Stimulated activated CD8-positive, alpha-beta memory T cell treated with anti-CD3 and anti-CD28 coated beads, Interleukin-12 subunit alpha, Interleukin-12 subunit beta, amount 100 ng/mL, for 1 hour (primary cell): Measurements from ENCODE around the gene SFT2D2.
"Not testable (repeated sequence)": the region's sequence is repeated elsewhere in the genome, so short reads cannot be mapped to it uniquely, and the experiment has no call there.

Experiments
- DNase-seq: peaks from one replicate; pipeline ENCODE4 v3.0.0-alpha.2; 2020; ENCODE audit warnings: low read depth

Gene SFT2D2

GRCh38 chr1:168225476-168226190, at the start of gene SFT2D2:
Gene SFT2D2 (plus strand): TSS chr1:168226004. CDS start chr1:168226080, 76 bp downstream.
- peak; percentile 59 for DNase-seq

GRCh38 chr1:168178227-168178637, 47.6 kb upstream of the SFT2D2 start:
- no peak for DNase-seq

- peak; percentile 86 for DNase-seq
Measured at GRCh38 chr1:168178638-168179437, 47.0 kb upstream of the SFT2D2 start, which contains the start of gene TIPRL. Gene TIPRL (plus strand): TSS chr1:168178962. CDS start chr1:168179078, 116 bp downstream.

- no peak for DNase-seq
Measured at GRCh38 chr1:168179438-168180147, 46.2 kb upstream of the SFT2D2 start.

GRCh38 chr1:168180148-168180524, 45.7 kb upstream of the SFT2D2 start:
- no peak for DNase-seq

GRCh38 chr1:168181063-168181720, 44.6 kb upstream of the SFT2D2 start:
- not testable (repeated sequence) for DNase-seq

GRCh38 chr1:168187177-168187576, 38.6 kb upstream of the SFT2D2 start:
- no peak for DNase-seq

GRCh38 chr1:168190403-168190802, 35.4 kb upstream of the SFT2D2 start:
- no peak for DNase-seq

GRCh38 chr1:168195199-168196135, 30.3 kb upstream of the SFT2D2 start:
- no peak for DNase-seq

- no peak for DNase-seq
Measured at GRCh38 chr1:168199056-168199455, 26.7 kb upstream of the SFT2D2 start.

GRCh38 chr1:168202941-168203654, 22.7 kb upstream of the SFT2D2 start:
- no peak for DNase-seq

- no peak for DNase-seq
Measured at GRCh38 chr1:168206111-168206510, 19.7 kb upstream of the SFT2D2 start.

- DNase-seq: not testable (repeated sequence)
Measured at GRCh38 chr1:168207673-168208072, 18.1 kb upstream of the SFT2D2 start.

- no peak for DNase-seq
Measured at GRCh38 chr1:168210312-168210711, 15.5 kb upstream of the SFT2D2 start.

GRCh38 chr1:168213349-168213748, 12.5 kb upstream of the SFT2D2 start:
- DNase-seq: no peak

GRCh38 chr1:168216171-168216570, 9.6 kb upstream of the SFT2D2 start:
- DNase-seq: no peak

GRCh38 chr1:168217664-168218063, 8.1 kb upstream of the SFT2D2 start:
- DNase-seq: no peak

GRCh38 chr1:168218658-168219057, 7.1 kb upstream of the SFT2D2 start:
- no peak for DNase-seq

GRCh38 chr1:168220470-168220871, 5.3 kb upstream of the SFT2D2 start:
- no peak for DNase-seq

- DNase-seq: no peak
Measured at GRCh38 chr1:168221275-168221674, 4.5 kb upstream of the SFT2D2 start.
